ENCODE results near the gene PI4K2A.
"Not testable (repeated sequence)": the region's sequence is repeated elsewhere in the genome, so short reads cannot be mapped to it uniquely, and the experiment has no call there.

PI4K2A gene

GRCh38 chr10:97690133-97690532, 49.7 kb downstream of the PI4K2A start:
- no peak for TF ChIP-seq ZNF274 (IDR thresholded peaks at IDR 0.05; ENCODE audit: low read depth, low read length)
- no peak overlapping the region for H3K4me3 ChIP-seq (ENCODE audit: low read length)

GRCh38 chr10:97698072-97698655, 57.7 kb downstream of the PI4K2A start:
- H3K4me3 ChIP-seq (ENCODE audit: low read length) = not testable (repeated sequence)

DNA sequence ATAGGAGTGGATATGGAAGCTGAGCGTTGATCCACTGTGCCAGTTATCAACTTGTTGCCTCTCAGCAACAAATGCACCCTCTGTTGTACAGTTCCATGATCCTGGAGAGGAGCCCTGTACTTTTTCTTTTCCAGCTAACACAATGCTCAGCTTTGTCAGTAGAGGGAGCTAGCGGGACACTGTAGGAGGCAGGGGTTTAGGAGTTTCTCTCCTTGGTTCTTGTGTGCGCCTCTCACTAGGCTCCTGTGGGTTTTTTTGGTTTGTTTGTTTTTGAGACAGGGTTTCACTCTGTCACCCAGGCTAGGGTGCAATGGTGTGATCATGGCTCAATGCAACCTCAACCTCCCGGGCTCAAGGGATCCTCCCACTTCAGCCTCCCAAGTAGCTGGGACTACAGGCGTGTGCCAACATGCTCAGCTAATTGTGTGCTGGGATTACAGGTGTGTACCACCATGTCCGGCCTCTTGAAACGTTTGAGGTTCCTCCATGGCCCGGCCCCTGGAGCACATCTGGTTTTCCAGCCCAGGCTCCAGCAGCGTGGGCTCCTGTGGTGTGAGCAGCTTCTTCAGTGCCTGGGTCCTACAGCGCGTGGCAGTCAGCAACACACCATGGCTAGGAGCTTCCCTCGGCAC, 61.1 kb downstream of the PI4K2A start:
- no peak for TF ChIP-seq ZNF274 (IDR thresholded peaks at IDR 0.05; ENCODE audit: low read depth, low read length)
- H3K4me3 ChIP-seq (ENCODE audit: low read length) = no peak overlapping the region

GRCh38 chr10:97703398-97704067, 63.1 kb downstream of the PI4K2A start:
- H3K4me3 ChIP-seq (ENCODE audit: low read length) = no peak overlapping the region
- no peak for TF ChIP-seq ZNF274 (IDR thresholded peaks at IDR 0.05; ENCODE audit: low read depth, low read length)

- no peak for TF ChIP-seq ZNF274 (IDR thresholded peaks at IDR 0.05; ENCODE audit: low read depth, low read length)
- H3K4me3 ChIP-seq (ENCODE audit: low read length) = no peak overlapping the region
These were observed 63.9 kb downstream of the PI4K2A start for GRCh38 chr10:97704341-97704740.

DNA sequence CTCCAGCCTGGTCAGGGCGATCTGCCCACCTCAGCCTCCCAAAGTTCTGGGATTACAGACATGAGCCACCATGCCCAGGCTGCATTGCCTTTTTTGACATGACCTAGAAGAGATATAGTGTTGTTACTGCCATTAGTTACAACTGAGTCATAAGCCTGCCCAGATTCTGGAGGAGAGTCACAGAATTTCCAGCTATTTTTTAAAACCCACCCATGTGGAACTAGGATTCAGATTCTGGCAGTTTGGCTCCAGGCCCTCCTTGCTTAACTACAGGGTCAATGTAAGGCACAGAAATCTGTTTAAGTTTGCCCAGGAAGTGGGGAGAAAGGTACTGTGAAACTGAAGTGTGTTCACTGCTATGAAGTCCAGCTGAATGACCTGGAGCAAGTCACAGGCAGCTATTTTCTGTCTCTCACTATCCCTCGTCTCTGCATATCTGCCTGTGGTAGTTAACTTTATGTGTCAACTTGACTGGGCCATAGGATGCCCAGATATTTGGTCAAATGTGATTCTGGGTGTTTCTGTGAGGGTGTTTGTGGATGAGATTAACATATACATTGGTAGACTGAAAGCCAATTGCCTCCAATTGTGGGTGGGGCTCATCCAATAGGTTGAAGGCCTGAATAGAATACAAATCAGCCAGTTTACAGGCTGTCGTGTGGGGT, 64.7 kb downstream of the PI4K2A start:
- no peak for TF ChIP-seq ZNF274 (IDR thresholded peaks at IDR 0.05; ENCODE audit: low read depth, low read length)
- no peak overlapping the region for H3K4me3 ChIP-seq (ENCODE audit: low read length)

DNA sequence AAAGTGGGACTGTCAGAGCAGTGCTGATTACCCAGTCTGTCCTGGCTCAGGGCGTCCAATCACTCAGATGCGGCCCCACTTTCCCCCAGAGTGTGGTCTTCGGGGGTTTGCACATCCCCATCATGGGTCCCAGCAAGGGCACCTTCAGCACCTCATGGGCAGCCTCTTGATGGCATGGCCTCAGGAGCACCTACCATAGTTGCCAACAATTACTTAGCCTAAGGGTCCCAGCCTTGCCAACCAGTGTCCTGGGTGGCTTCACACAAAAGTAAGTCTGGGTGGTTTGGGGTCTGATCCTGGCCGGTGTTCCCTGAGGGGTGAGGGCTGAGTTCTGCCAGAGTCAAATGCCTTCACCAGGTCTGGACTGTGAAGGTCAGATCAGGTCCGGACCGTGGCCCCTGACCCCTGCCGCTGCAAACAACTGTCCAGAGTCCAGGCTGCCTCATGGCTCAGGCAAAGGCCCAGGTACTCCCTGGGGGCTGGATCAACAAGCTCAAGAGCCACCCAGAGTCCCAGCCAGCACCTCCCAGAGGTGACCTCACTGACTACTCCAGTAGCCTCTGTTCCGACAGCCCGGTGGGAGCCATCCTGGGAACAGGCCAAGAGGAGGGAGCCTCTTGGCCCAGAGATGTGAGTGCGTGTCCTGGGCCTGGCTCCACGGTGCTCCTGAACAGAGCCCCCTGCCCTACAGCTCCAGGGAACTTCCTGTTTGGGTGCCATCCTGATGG, 66.8 kb downstream of the PI4K2A start:
- no peak overlapping the region for H3K4me3 ChIP-seq (ENCODE audit: low read length)
- TF ChIP-seq ZNF274 (IDR thresholded peaks at IDR 0.05; ENCODE audit: low read depth, low read length) = no peak

DNA sequence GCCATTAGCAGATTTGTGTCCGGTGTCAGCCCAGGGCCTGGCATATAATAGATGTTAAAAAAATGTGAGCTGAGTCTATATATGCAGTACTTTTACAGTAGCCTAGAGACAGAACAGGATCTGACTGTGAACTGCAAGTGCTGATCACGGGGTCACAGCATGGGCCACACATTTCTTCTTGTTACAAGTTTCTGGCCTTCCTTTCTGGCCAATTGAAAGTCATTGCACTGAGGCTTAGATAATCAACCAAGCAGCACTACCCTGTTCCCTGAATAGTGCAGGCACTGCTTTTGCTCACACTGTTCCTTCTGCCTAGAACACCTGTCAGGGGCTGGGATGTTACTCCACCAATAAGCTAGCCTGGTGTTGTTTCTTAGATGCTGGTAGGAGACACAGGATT, 67.7 kb downstream of the PI4K2A start:
- no peak for TF ChIP-seq ZNF274 (IDR thresholded peaks at IDR 0.05; ENCODE audit: low read depth, low read length)
- H3K4me3 ChIP-seq (ENCODE audit: low read length) = no peak overlapping the region

DNA sequence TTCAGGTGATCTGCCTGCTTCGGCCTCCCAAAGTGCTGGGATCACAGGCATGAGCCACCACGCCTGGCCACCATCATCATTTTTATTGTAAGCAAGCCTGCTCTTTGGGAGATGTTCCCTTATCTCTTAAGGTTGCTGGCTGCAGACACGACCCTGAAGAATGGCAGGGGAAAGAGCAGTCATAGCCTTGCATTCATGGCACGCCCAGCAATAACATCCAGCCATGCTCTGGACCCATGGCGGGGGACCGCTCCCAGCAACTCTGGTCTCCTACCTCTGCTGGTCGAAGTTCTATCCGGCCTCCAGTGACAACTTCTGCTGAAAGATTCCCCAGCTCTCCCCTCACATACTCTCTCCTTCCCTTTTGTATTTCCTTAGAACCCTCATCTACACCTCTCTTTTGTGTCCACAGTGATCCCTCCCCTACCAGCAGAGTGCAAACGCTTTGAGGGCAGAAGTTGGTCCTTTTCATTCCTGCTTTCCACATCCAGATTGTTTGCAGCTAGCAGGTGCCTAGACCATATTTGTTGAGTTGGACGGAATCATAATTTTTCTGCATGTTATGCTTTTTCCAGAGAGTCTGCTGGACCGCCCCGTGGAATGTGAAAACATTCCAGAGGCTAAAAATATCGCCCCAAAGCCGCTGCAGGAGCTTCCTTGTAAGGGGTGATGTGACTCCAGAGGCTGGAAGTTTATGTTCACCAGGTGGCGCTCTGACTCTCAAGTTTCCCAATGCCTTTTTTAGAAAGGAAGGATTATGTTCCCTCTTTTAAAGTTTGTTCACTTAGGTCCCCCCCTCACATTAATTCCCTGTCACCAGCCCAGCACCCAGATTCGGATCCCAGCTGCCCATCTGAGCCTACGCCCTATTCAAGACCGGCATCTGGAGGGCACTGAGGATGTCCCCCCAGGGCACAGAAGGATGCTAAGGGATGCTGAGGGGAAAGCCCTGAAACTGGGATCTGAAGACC, 68.8 kb downstream of the PI4K2A start:
- H3K4me3 ChIP-seq (ENCODE audit: low read length) = no peak overlapping the region
- no peak for TF ChIP-seq ZNF274 (IDR thresholded peaks at IDR 0.05; ENCODE audit: low read depth, low read length)

DNA sequence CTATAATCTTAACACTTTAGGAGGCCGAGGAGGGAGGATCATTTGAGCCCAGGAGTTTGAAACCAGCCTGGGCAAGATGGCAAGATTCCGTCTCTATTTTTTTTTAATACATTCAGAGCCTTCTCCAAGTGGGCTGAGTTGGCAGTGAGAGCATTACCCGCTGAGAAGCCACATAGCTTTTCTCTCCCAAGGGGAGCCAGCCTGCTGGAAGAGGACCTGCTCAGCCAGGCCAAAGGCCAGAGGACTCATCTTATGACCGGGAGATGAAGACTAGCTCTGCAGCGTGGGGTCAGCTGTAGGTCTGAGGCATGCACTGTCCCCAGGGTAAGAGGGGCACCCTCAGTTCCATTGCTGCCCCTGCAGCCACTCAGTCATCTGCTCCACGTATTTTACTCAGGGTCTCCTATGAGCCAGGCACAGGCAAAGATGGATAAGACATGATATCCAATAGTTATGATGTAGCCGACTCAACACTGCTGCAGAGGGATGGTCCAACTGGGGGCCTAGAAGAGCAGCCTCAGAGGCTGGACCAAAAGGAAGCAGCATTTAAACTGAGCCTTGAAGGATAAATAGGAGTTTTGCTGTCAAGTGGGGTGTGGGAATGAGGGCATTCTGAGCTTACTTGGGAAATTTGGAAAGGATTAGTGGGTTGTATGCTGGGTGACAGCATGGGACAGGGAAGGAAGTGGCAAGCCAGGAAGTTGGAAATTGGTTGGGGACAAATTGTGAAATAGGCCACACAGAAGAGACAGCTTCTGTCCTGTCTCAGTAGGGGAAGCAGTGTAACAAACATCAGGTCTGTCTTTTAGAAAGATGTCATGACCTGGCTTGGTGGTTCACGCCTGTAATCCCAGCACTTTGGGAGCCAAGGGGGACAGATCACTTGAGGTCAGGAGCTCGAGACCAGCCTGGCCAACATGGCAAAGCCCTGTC, 71.4 kb downstream of the PI4K2A start:
- H3K4me3 ChIP-seq (ENCODE audit: low read length) = no peak overlapping the region
- no peak for TF ChIP-seq ZNF274 (IDR thresholded peaks at IDR 0.05; ENCODE audit: low read depth, low read length)

GRCh38 chr10:97713339-97713825, 72.9 kb downstream of the PI4K2A start, which contains the start of gene MARVELD1:
TSS of gene MARVELD1 (plus strand) at chr10:97713730. CDS start at chr10:97713877, 147 bp downstream.
- no peak for TF ChIP-seq ZNF274 (IDR thresholded peaks at IDR 0.05; ENCODE audit: low read depth, low read length)
- peak within 1 kb of the TSS; percentile 53; the same call in 1 of the 2 replicates for H3K4me3 ChIP-seq (ENCODE audit: low read length)

GRCh38 chr10:97713826-97714400, 73.4 kb downstream of the PI4K2A start:
- TF ChIP-seq ZNF274 (IDR thresholded peaks at IDR 0.05; ENCODE audit: low read depth, low read length) = no peak
- H3K4me3 ChIP-seq (ENCODE audit: low read length) = peak overlapping the region; percentile 53; the same call in 1 of the 2 replicates
